GM19452 (cell line): ENCODE results near the gene ISOC2.
"Not testable (repeated sequence)": the region's sequence is repeated elsewhere in the genome, so short reads cannot be mapped to it uniquely, and the experiment has no call there.

Source experiments
- ATAC-seq: cut with Tn5 transposase; IDR thresholded peaks from one replicate; pipeline ENCODE4 v1.9.1; 2021; ENCODE audit not compliant: unreplicated experiment

ISOC2 gene

GRCh38 chr19:55461259-55461973 lies at the start of gene ISOC2:
TSS of gene ISOC2 (minus strand) at chr19:55461642. CDS start at chr19:55456486, 5,156 bp downstream.
- peak; percentile 95 for ATAC-seq

- no peak for ATAC-seq
Observed at GRCh38 chr19:55508120-55508519, 46.7 kb upstream of the ISOC2 start.

GRCh38 chr19:55504981-55505380 lies 43.5 kb upstream of the ISOC2 start:
- no peak for ATAC-seq

- no peak for ATAC-seq
Observed at GRCh38 chr19:55504252-55504603, 42.8 kb upstream of the ISOC2 start.

- peak; percentile 95 for ATAC-seq
Observed at GRCh38 chr19:55503502-55504251, 42.2 kb upstream of the ISOC2 start.

- ATAC-seq, result no peak
Observed at GRCh38 chr19:55503157-55503501, 41.7 kb upstream of the ISOC2 start.

- ATAC-seq, result no peak
Observed at GRCh38 chr19:55502197-55502952, 40.9 kb upstream of the ISOC2 start.

- ATAC-seq, result no peak
Observed at GRCh38 chr19:55500368-55500952, 39.0 kb upstream of the ISOC2 start.

- no peak for ATAC-seq
Observed at GRCh38 chr19:55498246-55498840, 36.9 kb upstream of the ISOC2 start.

GRCh38 chr19:55497763-55498162 lies 36.3 kb upstream of the ISOC2 start:
- ATAC-seq, result no peak

- ATAC-seq, result not testable (repeated sequence)
Observed at GRCh38 chr19:55496820-55497219, 35.4 kb upstream of the ISOC2 start.

- no peak for ATAC-seq
Observed at GRCh38 chr19:55495646-55496349, 34.4 kb upstream of the ISOC2 start.

GRCh38 chr19:55494172-55494761 lies 32.8 kb upstream of the ISOC2 start:
- ATAC-seq, result no peak

GRCh38 chr19:55493645-55494171 lies 32.3 kb upstream of the ISOC2 start:
- ATAC-seq, result no peak

- ATAC-seq, result no peak
Observed at GRCh38 chr19:55493052-55493644, 31.7 kb upstream of the ISOC2 start.

GRCh38 chr19:55492362-55492944 lies 31.0 kb upstream of the ISOC2 start:
- ATAC-seq, result no peak

- no peak for ATAC-seq
Observed at GRCh38 chr19:55491546-55492360, 30.3 kb upstream of the ISOC2 start.
